ENCODE data around the gene STAB2.

DNA sequence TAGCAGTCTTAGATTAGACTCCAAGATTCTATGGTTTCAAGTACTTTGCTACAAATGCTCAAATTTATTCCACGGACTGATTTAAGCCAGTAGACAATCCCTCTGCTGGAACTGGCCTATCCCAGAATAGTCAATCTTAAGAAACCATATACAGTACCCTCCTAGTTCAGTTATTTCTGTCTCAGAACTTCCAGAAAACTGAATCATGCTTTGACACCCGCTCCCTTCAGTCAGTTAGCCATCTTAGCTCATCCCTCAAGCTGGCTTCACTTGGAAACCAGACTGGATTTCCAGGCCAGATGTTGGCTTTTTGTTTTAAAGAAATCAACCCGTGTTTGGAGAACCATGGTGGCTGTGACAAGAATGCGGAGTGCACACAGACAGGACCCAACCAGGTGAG, 128.4 kb downstream of the STAB2 start:
- TF ChIP-seq POLR2A (IDR thresholded peaks at IDR 0.05) = no peak
- no peak for TF ChIP-seq CTCF (IDR thresholded peaks at IDR 0.05)
- no peak for TF ChIP-seq POLR2AphosphoS5 (IDR thresholded peaks at IDR 0.05)
- TF ChIP-seq EP300 (IDR thresholded peaks at IDR 0.05) = no peak

Measured in sigmoid colon (tissue), 4 donors.